ENCODE results near the gene RNF152.

Gene RNF152

GRCh38 chr18:61893309-61893970 is 633 bp upstream of the RNF152 start:
- H3K9me3 ChIP-seq (replicated peaks; ENCODE audit: low read length): no peaks in the 10 kb centered on the region
- H3K4me2 ChIP-seq (ENCODE audit: low read length): peak overlapping the region; percentile 94
- no peaks in the 10 kb centered on the region for H3K27me3 ChIP-seq (ENCODE audit: control insufficient read depth, insufficient read depth, low read length)
- H3K4me1 ChIP-seq (ENCODE audit: control insufficient read depth, insufficient read depth, low read length): peaks cover 16% of the 10 kb centered on the region
- H3K36me3 ChIP-seq (ENCODE audit: insufficient read depth, low read length): no peaks in the 10 kb centered on the region
- H3K4me3 ChIP-seq (ENCODE audit: low read length): peak overlapping the region; percentile 84
- H3K9ac ChIP-seq (ENCODE audit: low read depth, low read length): peak overlapping the region; percentile 78

GRCh38 chr18:61891894-61892293 is 913 bp downstream of the RNF152 start:
- H3K4me3 ChIP-seq (ENCODE audit: low read length): peak overlapping the region; percentile 84
- no peak overlapping the region for H3K9ac ChIP-seq (ENCODE audit: low read depth, low read length)
- H3K4me2 ChIP-seq (ENCODE audit: low read length): peak overlapping the region; percentile 94
- no peaks in the 10 kb centered on the region for H3K9me3 ChIP-seq (replicated peaks; ENCODE audit: low read length)
- H3K4me1 ChIP-seq (ENCODE audit: control insufficient read depth, insufficient read depth, low read length): peaks cover 14% of the 10 kb centered on the region
- H3K27me3 ChIP-seq (ENCODE audit: control insufficient read depth, insufficient read depth, low read length): no peaks in the 10 kb centered on the region
- H3K36me3 ChIP-seq (ENCODE audit: insufficient read depth, low read length): no peaks in the 10 kb centered on the region

- Histone ChIP-seq H3K4me1 (ENCODE audit: control insufficient read depth, insufficient read depth, low read length) (peaks cover 8% of the 10 kb centered on the region), H3K9me3 (replicated peaks; ENCODE audit: low read length) (no peaks in the 10 kb centered on the region), H3K9ac (ENCODE audit: low read depth, low read length) (no peak overlapping the region), H3K4me2 (ENCODE audit: low read length) (no peak overlapping the region), H3K4me3 (ENCODE audit: low read length) (no peak overlapping the region), H3K36me3 (ENCODE audit: insufficient read depth, low read length) (no peaks in the 10 kb centered on the region), H3K27me3 (ENCODE audit: control insufficient read depth, insufficient read depth, low read length) (no peaks in the 10 kb centered on the region)
These were observed 1.5 kb downstream of the RNF152 start for GRCh38 chr18:61891271-61891670.

- H3K4me2 ChIP-seq (ENCODE audit: low read length): no peak overlapping the region
- no peaks in the 10 kb centered on the region for H3K27me3 ChIP-seq (ENCODE audit: control insufficient read depth, insufficient read depth, low read length)
- peaks cover 8% of the 10 kb centered on the region for H3K4me1 ChIP-seq (ENCODE audit: control insufficient read depth, insufficient read depth, low read length)
- no peaks in the 10 kb centered on the region for H3K9me3 ChIP-seq (replicated peaks; ENCODE audit: low read length)
- no peaks in the 10 kb centered on the region for H3K36me3 ChIP-seq (ENCODE audit: insufficient read depth, low read length)
- H3K4me3 ChIP-seq (ENCODE audit: low read length): no peak overlapping the region
- H3K9ac ChIP-seq (ENCODE audit: low read depth, low read length): no peak overlapping the region
These were observed 2.5 kb downstream of the RNF152 start for GRCh38 chr18:61890344-61890743.

GRCh38 chr18:61889541-61889940 is 3.3 kb downstream of the RNF152 start:
- Histone ChIP-seq H3K9me3 (replicated peaks; ENCODE audit: low read length) (no peaks in the 10 kb centered on the region), H3K36me3 (ENCODE audit: insufficient read depth, low read length) (no peaks in the 10 kb centered on the region), H3K4me2 (ENCODE audit: low read length) (no peak overlapping the region)

GRCh38 chr18:61888622-61889021 is 4.2 kb downstream of the RNF152 start:
- Histone ChIP-seq H3K36me3 (ENCODE audit: insufficient read depth, low read length) (no peaks in the 10 kb centered on the region), H3K9ac (ENCODE audit: low read depth, low read length) (no peak overlapping the region), H3K4me3 (ENCODE audit: low read length) (no peak overlapping the region), H3K27me3 (ENCODE audit: control insufficient read depth, insufficient read depth, low read length) (no peaks in the 10 kb centered on the region), H3K4me2 (ENCODE audit: low read length) (no peak overlapping the region), H3K9me3 (replicated peaks; ENCODE audit: low read length) (no peaks in the 10 kb centered on the region), H3K4me1 (ENCODE audit: control insufficient read depth, insufficient read depth, low read length) (peaks cover 4% of the 10 kb centered on the region)

More at GRCh38 chr18:61889541-61889940, 3.3 kb downstream of the RNF152 start:
- no peaks in the 10 kb centered on the region for H3K27me3 ChIP-seq (ENCODE audit: control insufficient read depth, insufficient read depth, low read length)
- H3K4me1 ChIP-seq (ENCODE audit: control insufficient read depth, insufficient read depth, low read length): peaks cover 4% of the 10 kb centered on the region
- no peak overlapping the region for H3K4me3 ChIP-seq (ENCODE audit: low read length)
- H3K9ac ChIP-seq (ENCODE audit: low read depth, low read length): no peak overlapping the region

GRCh38 chr18:61887838-61888237 is 5.0 kb downstream of the RNF152 start:
- Histone ChIP-seq H3K9ac (ENCODE audit: low read depth, low read length) (no peak overlapping the region), H3K4me3 (ENCODE audit: low read length) (no peak overlapping the region), H3K9me3 (replicated peaks; ENCODE audit: low read length) (no peaks in the 10 kb centered on the region), H3K36me3 (ENCODE audit: insufficient read depth, low read length) (no peaks in the 10 kb centered on the region), H3K4me2 (ENCODE audit: low read length) (no peak overlapping the region), H3K4me1 (ENCODE audit: control insufficient read depth, insufficient read depth, low read length) (peaks cover 6% of the 10 kb centered on the region), H3K27me3 (ENCODE audit: control insufficient read depth, insufficient read depth, low read length) (no peaks in the 10 kb centered on the region)

- Histone ChIP-seq H3K27me3 (ENCODE audit: control insufficient read depth, insufficient read depth, low read length) (no peaks in the 10 kb centered on the region), H3K36me3 (ENCODE audit: insufficient read depth, low read length) (no peaks in the 10 kb centered on the region), H3K4me2 (ENCODE audit: low read length) (no peak overlapping the region), H3K4me3 (ENCODE audit: low read length) (no peak overlapping the region), H3K9me3 (replicated peaks; ENCODE audit: low read length) (no peaks in the 10 kb centered on the region), H3K9ac (ENCODE audit: low read depth, low read length) (no peak overlapping the region), H3K4me1 (ENCODE audit: control insufficient read depth, insufficient read depth, low read length) (peaks cover 9% of the 10 kb centered on the region)
These were observed 9.3 kb downstream of the RNF152 start for GRCh38 chr18:61883547-61883946.

GRCh38 chr18:61882296-61883004 is 10.4 kb downstream of the RNF152 start:
- Histone ChIP-seq H3K9ac (ENCODE audit: low read depth, low read length) (no peak overlapping the region), H3K4me2 (ENCODE audit: low read length) (no peak overlapping the region), H3K9me3 (replicated peaks; ENCODE audit: low read length) (no peaks in the 10 kb centered on the region), H3K27me3 (ENCODE audit: control insufficient read depth, insufficient read depth, low read length) (no peaks in the 10 kb centered on the region), H3K4me3 (ENCODE audit: low read length) (no peak overlapping the region), H3K36me3 (ENCODE audit: insufficient read depth, low read length) (no peaks in the 10 kb centered on the region), H3K4me1 (ENCODE audit: control insufficient read depth, insufficient read depth, low read length) (peaks cover 9% of the 10 kb centered on the region)

GRCh38 chr18:61876899-61877298 is 15.9 kb downstream of the RNF152 start:
- Histone ChIP-seq H3K4me1 (ENCODE audit: control insufficient read depth, insufficient read depth, low read length) (no peaks in the 10 kb centered on the region), H3K36me3 (ENCODE audit: insufficient read depth, low read length) (no peaks in the 10 kb centered on the region), H3K9me3 (replicated peaks; ENCODE audit: low read length) (no peaks in the 10 kb centered on the region), H3K9ac (ENCODE audit: low read depth, low read length) (no peak overlapping the region), H3K4me2 (ENCODE audit: low read length) (no peak overlapping the region), H3K27me3 (ENCODE audit: control insufficient read depth, insufficient read depth, low read length) (no peaks in the 10 kb centered on the region), H3K4me3 (ENCODE audit: low read length) (no peak overlapping the region)

GRCh38 chr18:61870151-61870550 is 22.7 kb downstream of the RNF152 start:
- H3K4me3 ChIP-seq (ENCODE audit: low read length): no peak overlapping the region
- H3K36me3 ChIP-seq (ENCODE audit: insufficient read depth, low read length): no peaks in the 10 kb centered on the region
- no peak overlapping the region for H3K4me2 ChIP-seq (ENCODE audit: low read length)
- H3K9ac ChIP-seq (ENCODE audit: low read depth, low read length): no peak overlapping the region
- peaks cover 17% of the 10 kb centered on the region for H3K4me1 ChIP-seq (ENCODE audit: control insufficient read depth, insufficient read depth, low read length)
- no peaks in the 10 kb centered on the region for H3K27me3 ChIP-seq (ENCODE audit: control insufficient read depth, insufficient read depth, low read length)
- H3K9me3 ChIP-seq (replicated peaks; ENCODE audit: low read length): no peaks in the 10 kb centered on the region

- H3K27me3 ChIP-seq (ENCODE audit: control insufficient read depth, insufficient read depth, low read length): no peaks in the 10 kb centered on the region
- H3K4me1 ChIP-seq (ENCODE audit: control insufficient read depth, insufficient read depth, low read length): peaks cover 17% of the 10 kb centered on the region
- no peak overlapping the region for H3K9ac ChIP-seq (ENCODE audit: low read depth, low read length)
- no peaks in the 10 kb centered on the region for H3K36me3 ChIP-seq (ENCODE audit: insufficient read depth, low read length)
- no peak overlapping the region for H3K4me3 ChIP-seq (ENCODE audit: low read length)
- H3K9me3 ChIP-seq (replicated peaks; ENCODE audit: low read length): no peaks in the 10 kb centered on the region
- no peak overlapping the region for H3K4me2 ChIP-seq (ENCODE audit: low read length)
These were observed 23.2 kb downstream of the RNF152 start for GRCh38 chr18:61869636-61870035.
